Activated T-helper 17 cell treated with anti-CD3 and anti-CD28 coated beads, Interleukin-2, amount 50 U/mL, for 72 hours (primary cell): ENCODE results near the gene MTMR11. TPM values are rescaled to one million over a fixed set of nuclear protein-coding genes. Genes with fewer than 3 reads are reported as not detected.
A peak's percentile ranks its signal among the peaks of the same experiment; 100 is the strongest.

Experiments used
- ATAC-seq: fragments of 150-1000 bp; cut with Tn5 transposase; replicated peaks from 2 replicates; pipeline ENCODE4 v1.10.0; 2021; ENCODE audit warnings: mild to moderate bottlenecking, moderate library complexity
- H3K27ac Mint-ChIP-seq: one replicate; pipeline ENCODE4 v1.8.0; 2022; ENCODE audit warnings: mixed read lengths
- H3K27me3 Mint-ChIP-seq: one replicate; pipeline ENCODE4 v1.8.0; 2022; ENCODE audit warnings: mixed read lengths
- H3K36me3 Mint-ChIP-seq: one replicate; pipeline ENCODE4 v1.8.0; 2022; ENCODE audit warnings: low read depth, mild to moderate bottlenecking, mixed read lengths
- H3K4me1 Mint-ChIP-seq: one replicate; pipeline ENCODE4 v1.8.0; 2022; ENCODE audit warnings: mixed read lengths
- H3K4me3 Mint-ChIP-seq: one replicate; pipeline ENCODE4 v1.8.0; 2022; ENCODE audit warnings: mild to moderate bottlenecking, mixed read lengths
- H3K9me3 Mint-ChIP-seq: one replicate; pipeline ENCODE4 v1.8.0; 2022; ENCODE audit warnings: mixed read lengths
- total RNA-seq, 2 donors: library from RNA; stranded (reverse); gene quantifications; one replicate each; pipeline ENCODE4 v1.2.3, GENCODE V29; 2022

Gene MTMR11
- total RNA-seq, 2 donors from 2014 or later = 3.0 to 7.9 TPM

- H3K27me3 Mint-ChIP-seq = peaks cover 8% of the 10 kb centered on the region
- peak within 1 kb of the TSS; percentile 99 for H3K4me3 Mint-ChIP-seq
Measured at GRCh38 chr1:149927563-149928400, 8.9 kb downstream of the MTMR11 start, which contains the start of gene SF3B4. Gene SF3B4 (minus strand): TSS chr1:149927803. CDS start chr1:149927759, 44 bp downstream.

DNA sequence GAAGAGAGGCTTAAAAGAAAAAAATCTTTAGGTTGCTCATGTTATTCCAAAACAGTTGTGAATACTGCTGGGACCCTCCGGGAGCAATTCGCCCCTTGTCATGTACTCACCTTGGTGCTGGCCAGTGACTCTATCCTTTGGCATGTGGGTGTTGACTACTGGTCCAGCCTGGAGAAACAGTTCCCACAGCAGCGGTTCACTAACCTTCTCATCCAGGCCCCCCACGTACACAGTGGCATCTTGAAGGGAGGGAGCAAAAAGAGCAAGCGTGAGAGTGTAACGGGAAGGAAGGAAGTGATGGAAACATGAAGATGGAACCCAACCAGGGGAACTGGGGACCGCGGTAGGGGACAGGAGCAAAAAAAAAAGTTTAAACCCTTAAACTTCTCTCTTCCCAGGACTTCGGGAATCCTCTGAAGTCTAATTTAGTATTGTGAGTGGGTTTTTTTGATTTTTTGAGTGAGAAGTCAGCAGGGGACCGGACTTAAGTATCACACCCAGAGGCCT is 9.6 kb downstream of the MTMR11 start:
- ATAC-seq = no peak
- peak overlapping the region; percentile 99 for H3K4me3 Mint-ChIP-seq
- H3K36me3 Mint-ChIP-seq = peaks cover 58% of the 10 kb centered on the region
- peaks cover 43% of the 10 kb centered on the region for H3K4me1 Mint-ChIP-seq
- H3K9me3 Mint-ChIP-seq = no peaks in the 10 kb centered on the region
- peak overlapping the region; percentile 96 for H3K27ac Mint-ChIP-seq
- peaks cover 8% of the 10 kb centered on the region for H3K27me3 Mint-ChIP-seq

More at GRCh38 chr1:149927563-149928400, 8.9 kb downstream of the MTMR11 start, which contains the start of gene SF3B4:
- H3K4me1 Mint-ChIP-seq = peaks cover 43% of the 10 kb centered on the region
- peaks cover 52% of the 10 kb centered on the region for H3K36me3 Mint-ChIP-seq
- peak within 1 kb of the TSS; percentile 96 for H3K27ac Mint-ChIP-seq
- H3K9me3 Mint-ChIP-seq = no peaks in the 10 kb centered on the region
- peak; percentile 99 for ATAC-seq

DNA sequence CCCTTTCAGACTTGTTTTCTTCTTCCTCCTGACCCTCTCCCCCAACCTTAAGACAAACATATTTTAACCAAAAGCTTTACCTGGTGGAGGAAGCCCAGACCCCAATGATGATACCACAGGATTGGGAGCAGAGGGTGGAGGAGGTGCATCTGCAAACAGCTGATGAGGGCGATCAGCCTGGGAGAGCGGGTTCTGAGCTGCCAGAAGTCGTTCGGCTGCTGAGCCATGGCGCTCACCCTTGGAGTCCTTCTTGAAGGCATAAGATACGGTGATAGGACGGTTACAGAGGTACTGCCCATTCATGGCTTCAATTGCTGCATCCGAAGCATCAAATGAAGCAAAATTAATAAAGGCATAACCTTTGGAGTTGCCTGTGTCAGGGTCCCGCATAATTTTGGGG is 10.4 kb downstream of the MTMR11 start:
- H3K36me3 Mint-ChIP-seq = peaks cover 66% of the 10 kb centered on the region
- H3K4me1 Mint-ChIP-seq = peaks cover 35% of the 10 kb centered on the region
- peaks cover 2% of the 10 kb centered on the region for H3K27me3 Mint-ChIP-seq
- no peaks in the 10 kb centered on the region for H3K9me3 Mint-ChIP-seq
- H3K4me3 Mint-ChIP-seq = peak overlapping the region; percentile 99
- ATAC-seq = no peak
- no peak overlapping the region for H3K27ac Mint-ChIP-seq

DNA sequence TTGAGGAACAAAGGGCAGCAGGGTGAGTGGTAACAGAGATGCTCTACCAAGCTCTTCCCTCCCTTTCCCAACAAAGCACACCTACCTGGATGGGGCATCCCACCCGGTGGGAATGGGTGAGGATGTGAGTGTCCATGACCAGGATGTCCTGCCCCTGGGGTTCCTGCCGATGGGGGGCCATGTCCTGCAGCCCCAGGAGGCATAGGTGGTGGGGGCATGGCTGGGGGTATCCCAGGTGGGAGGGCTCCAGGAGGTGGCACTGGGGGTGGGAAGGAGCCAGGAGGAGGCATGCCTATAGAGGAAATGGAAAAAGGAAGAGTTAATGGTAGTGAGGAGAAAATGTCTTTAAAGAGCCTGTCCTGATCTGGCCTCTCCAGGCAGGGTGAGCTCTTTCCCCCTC is 10.9 kb downstream of the MTMR11 start:
- no peaks in the 10 kb centered on the region for H3K27me3 Mint-ChIP-seq
- H3K4me1 Mint-ChIP-seq = peaks cover 30% of the 10 kb centered on the region
- ATAC-seq = no peak
- H3K36me3 Mint-ChIP-seq = peaks cover 66% of the 10 kb centered on the region
- no peaks in the 10 kb centered on the region for H3K9me3 Mint-ChIP-seq
- peak overlapping the region; percentile 99 for H3K4me3 Mint-ChIP-seq
- H3K27ac Mint-ChIP-seq = peak overlapping the region; percentile 17

- Mint-ChIP-seq H3K27me3 (no peaks in the 10 kb centered on the region), H3K9me3 (no peaks in the 10 kb centered on the region), H3K4me1 (peaks cover 28% of the 10 kb centered on the region), H3K27ac (peak overlapping the region; percentile 17), H3K4me3 (peak overlapping the region; percentile 99), H3K36me3 (peaks cover 66% of the 10 kb centered on the region)
- ATAC-seq = no peak
Measured at GRCh38 chr1:149925345-149925744, 11.3 kb downstream of the MTMR11 start.

DNA sequence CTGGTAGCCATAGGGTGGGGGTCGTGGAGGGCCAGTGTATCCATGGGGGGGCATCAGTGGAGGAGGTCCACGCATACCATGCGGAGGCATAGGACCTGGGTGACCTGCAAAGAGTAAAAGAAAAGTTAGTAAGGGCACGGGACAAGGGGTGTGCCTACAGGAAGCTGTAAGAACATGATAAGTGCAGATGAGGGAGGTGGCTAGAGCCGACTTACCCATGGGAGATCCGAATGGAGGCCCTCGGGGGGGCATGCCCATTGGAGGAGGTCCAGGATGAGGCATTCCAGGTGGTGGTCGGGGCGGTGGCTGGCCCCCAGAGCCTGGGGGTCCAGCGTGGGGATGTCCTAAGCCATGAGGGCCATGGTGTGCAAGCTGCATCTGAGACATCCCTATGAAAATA is 13.1 kb downstream of the MTMR11 start:
- Mint-ChIP-seq H3K4me3 (no peak overlapping the region), H3K36me3 (peaks cover 66% of the 10 kb centered on the region), H3K27me3 (no peaks in the 10 kb centered on the region), H3K9me3 (no peaks in the 10 kb centered on the region), H3K4me1 (peaks cover 24% of the 10 kb centered on the region), H3K27ac (no peak overlapping the region)
- no peak for ATAC-seq

GRCh38 chr1:149917571-149918144 is 19.0 kb downstream of the MTMR11 start, which contains the start of gene SV2A:
Gene SV2A (minus strand): TSS chr1:149917844. CDS start chr1:149913840, 4,004 bp downstream.
- Mint-ChIP-seq H3K36me3 (peaks cover 13% of the 10 kb centered on the region), H3K9me3 (no peaks in the 10 kb centered on the region), H3K4me1 (peaks cover 11% of the 10 kb centered on the region), H3K4me3 (peak within 1 kb of the TSS; percentile 85), H3K27me3 (no peaks in the 10 kb centered on the region), H3K27ac (peak within 1 kb of the TSS; percentile 78)
- ATAC-seq = peak; percentile 91

GRCh38 chr1:149916898-149917252 is 19.8 kb downstream of the MTMR11 start:
- peak overlapping the region; percentile 78 for H3K27ac Mint-ChIP-seq

GRCh38 chr1:149916193-149916897 is 20.3 kb downstream of the MTMR11 start:
- H3K27ac Mint-ChIP-seq = peak overlapping the region; percentile 78
- H3K9me3 Mint-ChIP-seq = no peaks in the 10 kb centered on the region
- H3K27me3 Mint-ChIP-seq = no peaks in the 10 kb centered on the region
- peaks cover 11% of the 10 kb centered on the region for H3K4me1 Mint-ChIP-seq
- H3K4me3 Mint-ChIP-seq = peak overlapping the region; percentile 85
- H3K36me3 Mint-ChIP-seq = peaks cover under 1% of the 10 kb centered on the region
- ATAC-seq = no peak

More at GRCh38 chr1:149916898-149917252, 19.8 kb downstream of the MTMR11 start:
- H3K36me3 Mint-ChIP-seq = peaks cover 6% of the 10 kb centered on the region
- no peak for ATAC-seq
- H3K27me3 Mint-ChIP-seq = no peaks in the 10 kb centered on the region
- H3K4me3 Mint-ChIP-seq = peak overlapping the region; percentile 85
- H3K4me1 Mint-ChIP-seq = peaks cover 11% of the 10 kb centered on the region
- no peaks in the 10 kb centered on the region for H3K9me3 Mint-ChIP-seq

DNA sequence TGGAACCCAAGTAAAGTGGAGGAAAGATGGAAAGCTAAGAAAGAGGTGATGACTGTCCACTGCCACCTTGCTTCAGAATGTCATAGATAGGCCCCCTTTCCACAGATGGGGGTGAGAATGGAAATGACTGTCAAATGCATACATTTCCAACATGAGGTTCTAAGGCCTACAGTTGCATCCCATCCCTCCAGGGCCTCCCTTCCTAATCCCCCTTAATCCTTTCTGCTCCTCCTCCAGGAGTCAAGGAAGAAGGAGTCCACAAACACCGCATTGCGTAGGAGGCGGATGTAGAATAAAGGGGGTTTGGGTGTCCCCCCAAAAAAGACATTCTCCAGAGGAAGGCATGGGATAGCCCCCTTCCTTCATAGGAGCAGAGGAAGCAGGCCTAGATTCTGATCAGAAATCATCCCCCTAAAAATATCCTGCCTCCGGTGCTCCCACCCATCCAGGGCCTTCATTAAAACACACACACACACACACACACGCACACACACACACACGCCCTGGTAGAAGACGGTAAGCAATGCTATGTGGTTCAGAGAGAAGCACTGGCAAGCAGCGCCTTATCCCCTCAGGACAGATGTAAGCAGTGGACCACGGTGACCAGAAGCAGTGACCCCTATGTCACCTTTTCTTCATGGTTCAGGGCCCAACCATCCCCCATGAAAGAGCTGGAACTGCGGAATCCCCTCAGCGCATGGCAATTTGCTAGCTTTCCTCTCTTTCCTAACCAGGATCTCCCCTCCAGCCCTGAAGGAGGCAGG is 21.1 kb downstream of the MTMR11 start:
- no peaks in the 10 kb centered on the region for H3K27me3 Mint-ChIP-seq
- ATAC-seq = no peak
- H3K27ac Mint-ChIP-seq = peak overlapping the region; percentile 78
- H3K36me3 Mint-ChIP-seq = no peaks in the 10 kb centered on the region
- H3K4me1 Mint-ChIP-seq = peaks cover 16% of the 10 kb centered on the region
- H3K4me3 Mint-ChIP-seq = peak overlapping the region; percentile 85
- no peaks in the 10 kb centered on the region for H3K9me3 Mint-ChIP-seq

- H3K36me3 Mint-ChIP-seq = no peaks in the 10 kb centered on the region
- no peak for ATAC-seq
- no peak overlapping the region for H3K4me3 Mint-ChIP-seq
- no peak overlapping the region for H3K27ac Mint-ChIP-seq
- H3K27me3 Mint-ChIP-seq = no peaks in the 10 kb centered on the region
- H3K9me3 Mint-ChIP-seq = no peaks in the 10 kb centered on the region
- peaks cover 16% of the 10 kb centered on the region for H3K4me1 Mint-ChIP-seq
Measured at GRCh38 chr1:149914545-149914944, 22.1 kb downstream of the MTMR11 start.

GRCh38 chr1:149906570-149907075 is 30.1 kb downstream of the MTMR11 start:
- no peak for ATAC-seq
- H3K4me1 Mint-ChIP-seq = peaks cover 10% of the 10 kb centered on the region
- no peak overlapping the region for H3K27ac Mint-ChIP-seq
- no peaks in the 10 kb centered on the region for H3K27me3 Mint-ChIP-seq
- H3K36me3 Mint-ChIP-seq = no peaks in the 10 kb centered on the region
- no peak overlapping the region for H3K4me3 Mint-ChIP-seq
- H3K9me3 Mint-ChIP-seq = no peaks in the 10 kb centered on the region

- peaks cover 4% of the 10 kb centered on the region for H3K9me3 Mint-ChIP-seq
- ATAC-seq = no peak
- no peak overlapping the region for H3K27ac Mint-ChIP-seq
- H3K27me3 Mint-ChIP-seq = no peaks in the 10 kb centered on the region
- no peak overlapping the region for H3K4me3 Mint-ChIP-seq
- peaks cover 19% of the 10 kb centered on the region for H3K36me3 Mint-ChIP-seq
- peaks cover 16% of the 10 kb centered on the region for H3K4me1 Mint-ChIP-seq
Measured at GRCh38 chr1:149903836-149904491, 32.7 kb downstream of the MTMR11 start.
